Upper lobe of left lung (tissue), 6 donors: Measurements from ENCODE around the gene COX4I1. TPM values are rescaled to one million over a fixed set of nuclear protein-coding genes. Genes with fewer than 3 reads are reported as not detected.
"Not testable (repeated sequence)": the region's sequence is repeated elsewhere in the genome, so short reads cannot be mapped to it uniquely, and the experiment has no call there.

Source experiments
- ATAC-seq, 2 donors: fragments of 200-7000 bp; cut with Tn5 transposase; one replicate each; pipeline ENCODE4 v1.9.1; 2022; ENCODE audit warnings: mild to moderate bottlenecking in 2 of 2, moderate library complexity in 2 of 2; ENCODE audit not compliant: low FRiP score in 2 of 2
- DNase-seq, 2 donors: peaks; one replicate each; pipeline ENCODE4 v3.0.0-alpha.2; 2019 to 2020
- H3K27ac ChIP-seq, 4 donors: fragments of 200-600 bp; sonication (generic); one replicate each; pipeline ENCODE4 v1.5.1; 2016 to 2019
- H3K27me3 ChIP-seq, 4 donors: fragments of 200-600 bp; sonication (generic); one replicate each; pipeline ENCODE4 v1.5.1; 2017 to 2019
- H3K36me3 ChIP-seq, 4 donors: fragments of 200-600 bp; sonication (generic); one replicate each; pipeline ENCODE4 v1.5.1; 2016 to 2019
- H3K4me1 ChIP-seq, 4 donors: fragments of 200-600 bp; sonication (generic); one replicate each; pipeline ENCODE4 v1.5.1; 2018 to 2019
- H3K4me3 ChIP-seq, 4 donors: fragments of 200-600 bp; sonication (generic); one replicate each; pipeline ENCODE4 v1.5.1; 2017 to 2019; ENCODE audit warnings: mild to moderate bottlenecking in 2 of 4, moderate library complexity in 1 of 4
- H3K9me3 ChIP-seq, 4 donors: fragments of 200-600 bp; sonication (generic); one replicate each; pipeline ENCODE4 v1.5.1; 2018 to 2019
- EP300 ChIP-seq, 4 donors: sonication (generic); formaldehyde crosslinking; IDR thresholded peaks; one replicate each; pipeline ENCODE4 v1.5.1; 2017; ENCODE audit warnings: antibody characterized with exemption in 4 of 4, control low read depth in 2 of 4
- POLR2A ChIP-seq, 4 donors: fragments of 450-650 bp; IDR thresholded peaks; one replicate each; pipeline ENCODE4 v1.5.1; 2016 to 2017; ENCODE audit warnings: antibody characterized with exemption in 4 of 4, mild to moderate bottlenecking in 2 of 4
- POLR2AphosphoS5 ChIP-seq, 2 donors: sonication (generic); formaldehyde crosslinking; IDR thresholded peaks; one replicate each; pipeline ENCODE4 v1.5.1; 2017; ENCODE audit warnings: antibody characterized with exemption in 2 of 2
- whole genome bisulfite sequencing, 2 donors: methylation state at CpG; one replicate each; pipeline ENCODE4 v1.1.5; 2017 to 2018; 5-methylcytosine and 5-hydroxymethylcytosine counted together
- total RNA-seq, 6 donors: library from RNA; depleted of rRNA in 4 of 6; stranded (reverse); fragments of >200 nt in 4 of 6; gene quantifications; one replicate each; pipeline versions ENCODE4 v1.1.0 to v1.2.1, GENCODE V29; 2016 to 2021
- TF ChIP-seq, protein P1 (sequence below), 6 experiments: fragments of 450-650 bp in 4 of 6; fragments of 200-600 bp in 2 of 6; sonication (generic) in 2 of 6; IDR thresholded peaks; one replicate each; pipeline ENCODE4 v1.5.1; 2016 to 2019; ENCODE audit warnings: antibody characterized with exemption in 6 of 6
- donor health status: DM: no; HTN: no; CAD: no; lungs with moderate emphysema.
- donor health status: DM: no; HTN: yes; CAD: no; lungs with severe emphysema.

Gene COX4I1
- total RNA-seq, 6 donors from 2014 or later = 160 to 490 (median 439) TPM

GRCh38 chr16:85836706-85837582 is 37.4 kb downstream of the COX4I1 start:
- ATAC-seq = peak; percentile 24 to 70

DNA sequence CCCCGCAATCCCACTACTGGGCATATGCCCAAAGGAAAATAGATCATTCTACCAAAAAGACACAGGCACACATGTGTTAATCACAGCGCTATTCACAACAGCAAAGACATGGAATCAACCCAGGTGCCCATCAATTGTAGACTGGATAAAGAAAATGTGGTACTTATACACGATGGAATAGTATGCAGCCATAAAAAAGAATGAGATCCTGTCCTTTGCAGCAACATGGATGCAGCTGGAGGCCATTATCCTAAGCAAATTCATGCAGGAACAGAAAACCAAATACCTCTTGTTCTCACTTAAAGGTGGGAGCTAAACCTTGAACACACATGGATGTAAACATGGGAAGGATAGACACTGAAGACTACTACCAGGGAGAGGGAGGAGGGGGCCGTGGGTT is 38.2 kb downstream of the COX4I1 start:
- not testable (repeated sequence) for DNase-seq, H3K27ac ChIP-seq, H3K4me3 ChIP-seq, ATAC-seq, H3K27me3 ChIP-seq, H3K9me3 ChIP-seq, H3K36me3 ChIP-seq
- peaks cover 3 to 15% (median 4%) of the 10 kb centered on the region in 4 donors for H3K4me1 ChIP-seq
- 88 to 89% methylated on average over 4 of the region's 4 CpGs for WGBS, 2 donors

More at GRCh38 chr16:85836706-85837582, 37.4 kb downstream of the COX4I1 start:
- Histone ChIP-seq H3K27me3 (no peaks in the 10 kb centered on the region), H3K4me1 (peaks cover 3 to 15% (median 4%) of the 10 kb centered on the region in 4 donors), H3K36me3 (no peaks in the 10 kb centered on the region), H3K9me3 (no peaks in the 10 kb centered on the region), H3K27ac (peak overlapping the region in 1 of 4 donors; percentile 7), H3K4me3 (no peak overlapping the region)
- DNase-seq = peak in 1 of 2 donors; percentile 67
- WGBS, 2 donors = 49 to 65% methylated on average over 17 to 24 of the region's 24 CpGs
- TF ChIP-seq, protein P1, sequence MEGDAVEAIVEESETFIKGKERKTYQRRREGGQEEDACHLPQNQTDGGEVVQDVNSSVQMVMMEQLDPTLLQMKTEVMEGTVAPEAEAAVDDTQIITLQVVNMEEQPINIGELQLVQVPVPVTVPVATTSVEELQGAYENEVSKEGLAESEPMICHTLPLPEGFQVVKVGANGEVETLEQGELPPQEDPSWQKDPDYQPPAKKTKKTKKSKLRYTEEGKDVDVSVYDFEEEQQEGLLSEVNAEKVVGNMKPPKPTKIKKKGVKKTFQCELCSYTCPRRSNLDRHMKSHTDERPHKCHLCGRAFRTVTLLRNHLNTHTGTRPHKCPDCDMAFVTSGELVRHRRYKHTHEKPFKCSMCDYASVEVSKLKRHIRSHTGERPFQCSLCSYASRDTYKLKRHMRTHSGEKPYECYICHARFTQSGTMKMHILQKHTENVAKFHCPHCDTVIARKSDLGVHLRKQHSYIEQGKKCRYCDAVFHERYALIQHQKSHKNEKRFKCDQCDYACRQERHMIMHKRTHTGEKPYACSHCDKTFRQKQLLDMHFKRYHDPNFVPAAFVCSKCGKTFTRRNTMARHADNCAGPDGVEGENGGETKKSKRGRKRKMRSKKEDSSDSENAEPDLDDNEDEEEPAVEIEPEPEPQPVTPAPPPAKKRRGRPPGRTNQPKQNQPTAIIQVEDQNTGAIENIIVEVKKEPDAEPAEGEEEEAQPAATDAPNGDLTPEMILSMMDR (IDR thresholded peaks at IDR 0.05) = no peak
- TF ChIP-seq POLR2A (IDR thresholded peaks at IDR 0.05) (no peak), EP300 (IDR thresholded peaks at IDR 0.05) (peak in 1 of 4 donors; percentile 64), POLR2AphosphoS5 (IDR thresholded peaks at IDR 0.05) (peak in 1 of 2 donors; percentile 12)

DNA sequence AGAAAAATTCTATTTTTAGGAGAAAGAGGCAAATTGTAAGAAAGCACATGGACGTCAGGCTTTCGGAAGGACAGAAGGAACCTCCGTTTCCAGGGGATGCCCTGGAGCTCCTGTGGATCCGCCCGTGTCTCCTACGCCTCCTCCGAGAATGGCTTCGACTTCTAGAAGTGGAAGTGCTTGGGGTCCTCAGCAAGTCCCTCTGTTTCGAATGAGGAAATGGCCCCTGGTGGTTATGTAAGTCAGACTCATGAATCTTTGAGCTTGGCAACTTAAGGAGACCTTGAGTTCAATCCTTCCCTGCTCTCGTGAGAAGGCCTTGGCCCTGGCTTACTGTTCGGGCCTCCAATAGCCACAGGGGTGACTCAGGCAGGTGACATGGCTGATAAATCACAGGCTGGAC is 38.9 kb downstream of the COX4I1 start:
- Histone ChIP-seq H3K36me3 (no peaks in the 10 kb centered on the region), H3K4me3 (no peak overlapping the region), H3K9me3 (no peaks in the 10 kb centered on the region), H3K27ac (no peak overlapping the region), H3K27me3 (no peaks in the 10 kb centered on the region), H3K4me1 (peaks cover 0 to 10% (median 4%) of the 10 kb centered on the region in 4 donors)
- peak in 1 of 2 donors; percentile 39 for DNase-seq
- TF ChIP-seq POLR2A (IDR thresholded peaks at IDR 0.05) (no peak), POLR2AphosphoS5 (IDR thresholded peaks at IDR 0.05) (no peak), EP300 (IDR thresholded peaks at IDR 0.05) (no peak)
- TF ChIP-seq, protein P1 (IDR thresholded peaks at IDR 0.05) = no peak
- WGBS, 2 donors = 66 to 73% methylated on average over 11 of the region's 11 CpGs
- ATAC-seq = peak in 1 of 2 donors; percentile 42

DNA sequence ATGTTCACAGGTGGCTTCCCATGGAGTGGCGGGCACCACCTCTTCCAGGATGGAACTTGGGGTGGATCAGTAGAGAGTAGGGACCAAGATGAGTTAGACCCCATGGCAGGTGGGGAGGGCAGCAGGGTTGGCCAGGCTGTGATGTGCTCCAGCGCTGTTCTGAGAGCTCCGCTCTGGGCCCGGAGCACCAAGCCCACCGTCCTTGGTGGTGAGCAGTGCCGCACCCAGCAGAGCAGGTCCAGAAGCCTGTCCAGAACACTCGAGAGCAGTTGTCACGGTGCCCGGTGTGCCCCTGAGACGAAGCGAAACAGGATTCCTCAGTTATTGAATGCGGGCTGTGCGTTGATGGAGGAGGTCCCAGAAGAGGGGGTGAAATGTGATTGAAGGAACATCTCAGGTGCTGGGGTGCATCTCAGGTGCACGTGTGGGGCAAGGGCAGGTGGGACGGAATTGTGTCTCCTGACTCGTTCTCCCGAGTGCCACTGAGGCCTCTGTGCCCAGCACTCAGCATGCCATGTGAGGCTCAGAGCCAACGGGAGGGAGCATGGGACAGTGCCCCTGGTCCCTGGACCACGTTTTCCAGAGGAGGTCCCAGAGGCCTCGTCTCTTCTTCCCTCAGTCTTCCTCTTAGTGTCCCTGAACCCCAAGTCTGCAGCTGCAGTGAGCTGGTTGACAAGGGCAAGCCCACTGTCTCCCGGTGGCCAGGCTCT is 39.5 kb downstream of the COX4I1 start:
- no peaks in the 10 kb centered on the region for H3K36me3 ChIP-seq
- no peaks in the 10 kb centered on the region for H3K27me3 ChIP-seq
- WGBS, 2 donors = 93% methylated on average over 19 to 21 of the region's 21 CpGs
- TF ChIP-seq POLR2AphosphoS5 (IDR thresholded peaks at IDR 0.05) = no peak
- TF ChIP-seq, protein P1 (IDR thresholded peaks at IDR 0.05) = no peak
- no peak for TF ChIP-seq POLR2A (IDR thresholded peaks at IDR 0.05)
- TF ChIP-seq EP300 (IDR thresholded peaks at IDR 0.05) = no peak
- ATAC-seq (no peak), DNase-seq (no peak)
- no peak overlapping the region for H3K27ac ChIP-seq
- H3K9me3 ChIP-seq = no peaks in the 10 kb centered on the region
- peaks cover 0 to 6% (median 4%) of the 10 kb centered on the region in 4 donors for H3K4me1 ChIP-seq
- no peak overlapping the region for H3K4me3 ChIP-seq

DNA sequence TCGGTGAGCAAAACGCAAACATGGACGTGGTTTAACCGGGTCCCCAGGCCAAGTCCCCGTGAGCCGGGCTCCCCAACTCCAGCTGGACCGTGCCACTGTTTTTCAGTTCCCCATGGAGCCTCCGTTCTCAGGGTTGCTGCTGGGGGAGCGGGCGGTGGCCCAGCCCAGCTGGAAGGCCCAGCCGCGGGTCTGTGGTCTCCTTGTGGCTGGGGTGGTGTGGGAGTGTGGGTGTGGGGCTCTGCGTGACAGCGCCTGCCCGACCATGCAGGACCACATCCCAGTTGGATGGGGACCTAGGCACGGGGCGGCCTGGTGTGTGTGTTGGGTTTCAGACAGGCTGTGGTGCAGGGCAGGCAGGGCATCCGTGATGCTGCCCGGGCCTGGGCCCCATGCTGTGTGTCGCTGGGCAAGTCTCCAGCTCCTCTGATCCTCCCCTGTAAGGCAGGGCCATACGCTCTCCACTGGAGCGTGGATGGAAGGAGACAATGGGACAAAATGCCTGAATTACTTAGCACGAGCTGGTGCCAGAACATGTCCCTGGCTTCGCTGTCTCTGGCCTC is 40.3 kb downstream of the COX4I1 start:
- DNase-seq (no peak), ATAC-seq (no peak)
- H3K4me3 ChIP-seq = no peak overlapping the region
- no peak for TF ChIP-seq POLR2AphosphoS5 (IDR thresholded peaks at IDR 0.05)
- TF ChIP-seq, protein P1 (IDR thresholded peaks at IDR 0.05) = no peak
- TF ChIP-seq POLR2A (IDR thresholded peaks at IDR 0.05) = no peak
- TF ChIP-seq EP300 (IDR thresholded peaks at IDR 0.05) = no peak
- H3K27ac ChIP-seq = no peak overlapping the region
- H3K4me1 ChIP-seq = peaks cover 0 to 9% (median 4%) of the 10 kb centered on the region in 4 donors
- H3K9me3 ChIP-seq = no peaks in the 10 kb centered on the region
- H3K27me3 ChIP-seq = no peaks in the 10 kb centered on the region
- 76 to 87% methylated on average over 14 to 24 of the region's 24 CpGs for WGBS, 2 donors
- no peaks in the 10 kb centered on the region for H3K36me3 ChIP-seq
